Stimulated activated CD4-positive, alpha-beta T cell treated with anti-CD3 and anti-CD28 coated beads, Interleukin-2, amount 100 ng/mL, for 24 hours (primary cell): ENCODE results near the gene GBP7.
"Not testable (repeated sequence)": the region's sequence is repeated elsewhere in the genome, so short reads cannot be mapped to it uniquely, and the experiment has no call there.

Experiments used
- DNase-seq, 2 donors: peaks; one replicate each; pipeline ENCODE4 v3.0.0-alpha.2; 2020

GBP7 gene, protein sequence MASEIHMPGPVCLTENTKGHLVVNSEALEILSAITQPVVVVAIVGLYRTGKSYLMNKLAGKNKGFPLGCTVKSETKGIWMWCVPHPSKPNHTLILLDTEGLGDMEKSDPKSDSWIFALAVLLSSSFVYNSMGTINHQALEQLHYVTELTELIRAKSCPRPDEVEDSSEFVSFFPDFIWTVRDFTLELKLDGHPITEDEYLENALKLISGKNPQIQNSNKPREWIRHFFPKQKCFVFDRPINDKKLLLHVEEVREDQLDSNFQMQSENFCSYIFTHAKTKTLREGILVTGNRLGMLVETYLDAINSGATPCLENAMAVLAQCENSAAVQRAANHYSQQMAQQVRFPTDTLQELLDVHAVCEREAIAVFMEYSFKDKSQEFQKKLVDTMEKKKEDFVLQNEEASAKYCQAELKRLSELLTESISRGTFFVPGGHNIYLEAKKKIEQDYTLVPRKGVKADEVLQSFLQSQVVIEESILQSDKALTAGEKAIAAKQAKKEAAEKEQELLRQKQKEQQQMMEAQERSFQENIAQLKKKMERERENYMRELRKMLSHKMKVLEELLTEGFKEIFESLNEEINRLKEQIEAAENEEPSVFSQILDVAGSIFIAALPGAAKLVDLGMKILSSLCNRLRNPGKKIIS

DNA sequence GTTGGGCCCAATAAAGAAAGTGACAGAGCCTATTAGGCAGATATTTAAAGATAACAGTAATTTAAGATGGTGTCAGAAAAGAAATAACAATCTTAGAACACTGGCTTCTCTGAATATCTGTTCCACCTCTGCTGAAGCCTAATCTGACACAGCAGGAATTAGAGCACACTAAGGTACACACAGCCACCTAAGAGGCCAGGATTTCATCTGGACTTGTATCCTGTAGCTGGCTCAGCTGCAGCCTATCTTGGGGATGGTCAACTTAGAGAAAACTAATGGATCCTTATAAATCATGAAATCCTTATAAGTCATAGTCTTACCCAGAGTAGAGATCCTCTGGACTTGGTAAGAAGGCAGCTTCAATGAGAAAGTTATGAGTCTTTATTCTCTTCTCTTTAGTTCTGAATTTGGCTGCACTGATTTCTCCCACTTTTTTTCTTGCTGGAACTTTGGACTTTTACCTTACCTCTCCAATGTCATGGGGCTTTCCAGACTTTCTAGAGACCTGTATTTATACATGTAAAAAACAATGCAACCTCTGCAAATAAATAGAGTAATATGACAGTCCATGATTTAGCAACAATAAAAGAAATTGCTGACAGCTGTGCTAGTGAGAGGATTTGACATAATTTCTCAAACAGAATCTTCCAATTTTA is at the start of gene GBP7:
Gene GBP7, minus strand, starts transcription at position 403 of the 656 bp plus-strand sequence. CDS start 4,068 bp downstream, outside the sequence.
- no peak for DNase-seq

DNA sequence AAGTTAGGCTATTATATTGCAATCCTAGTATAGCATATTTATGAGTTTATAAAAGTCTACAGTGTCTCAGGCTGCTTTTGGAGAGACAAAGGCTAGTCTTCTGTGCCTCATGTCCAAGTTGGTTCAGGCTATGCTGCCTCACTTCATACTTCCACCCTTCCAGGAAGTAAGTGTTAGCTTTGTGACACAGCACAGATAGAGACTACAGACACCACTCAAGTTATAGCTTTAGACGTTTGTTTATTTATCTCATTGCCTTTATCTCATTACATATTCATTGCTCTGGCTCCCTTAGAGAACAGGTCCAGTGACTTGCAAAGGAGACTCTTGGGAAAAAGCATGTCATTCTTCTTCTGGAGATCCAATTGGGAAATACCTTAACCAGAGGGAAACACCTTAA is 45.5 kb upstream of the GBP7 start:
- no peak for DNase-seq

DNA sequence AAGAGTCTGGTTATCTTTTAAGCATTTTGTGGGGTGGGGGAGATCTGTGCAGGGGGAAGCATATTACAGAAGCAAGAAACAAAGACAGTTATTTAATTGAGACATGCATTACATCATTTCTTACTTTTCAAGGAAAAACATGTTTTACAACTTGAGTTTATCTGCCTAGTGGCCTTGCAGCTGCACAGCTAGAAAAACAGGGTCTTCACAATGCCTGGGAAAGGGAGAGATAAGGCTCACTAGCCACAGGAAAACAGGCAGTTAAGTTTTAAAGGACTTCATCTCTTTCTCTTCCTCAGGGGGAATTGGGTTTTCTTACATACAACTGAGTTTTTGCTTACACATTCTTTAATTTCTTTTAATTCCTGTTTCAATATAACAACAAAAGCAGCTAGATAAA is 44.0 kb upstream of the GBP7 start:
- not testable (repeated sequence) for DNase-seq

DNA sequence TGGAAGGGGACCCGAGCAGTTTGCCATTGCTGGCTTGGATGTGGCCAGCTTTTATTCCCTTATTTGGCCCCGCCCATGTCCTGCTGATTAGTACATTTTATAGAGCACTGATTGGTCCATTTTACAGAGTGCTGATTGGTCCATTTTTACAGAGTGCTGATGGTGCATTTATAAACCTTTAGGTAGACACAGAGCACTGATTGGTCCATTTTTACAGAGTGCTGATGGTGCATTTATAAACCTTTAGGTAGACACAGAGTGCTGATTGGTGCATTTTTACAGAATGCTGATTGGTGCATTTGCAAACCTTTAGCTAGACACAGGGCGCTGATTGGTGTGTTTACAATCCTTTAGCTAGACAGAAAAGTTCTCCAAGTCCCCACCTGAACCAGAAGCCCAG is 43.1 kb upstream of the GBP7 start:
- not testable (repeated sequence) for DNase-seq

DNA sequence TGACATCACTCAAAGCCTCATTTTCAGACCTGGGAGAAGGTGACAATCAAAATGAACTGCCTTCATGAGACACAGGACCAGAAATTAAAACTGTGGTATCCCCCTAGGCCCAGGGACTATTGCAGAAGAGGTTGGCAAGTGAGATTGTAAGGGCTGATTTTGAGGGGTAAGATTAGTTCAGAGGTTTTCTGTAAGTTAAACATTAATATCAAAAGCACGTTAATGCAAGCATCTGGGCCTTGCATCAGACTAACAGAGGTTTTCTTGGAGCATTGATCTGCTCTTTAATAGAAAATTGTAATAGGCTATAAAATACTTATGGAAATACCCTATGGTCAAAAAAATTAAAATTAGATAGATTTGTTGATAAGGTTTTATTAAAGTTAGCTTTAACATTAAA is 37.5 kb upstream of the GBP7 start:
- DNase-seq = no peak

DNA sequence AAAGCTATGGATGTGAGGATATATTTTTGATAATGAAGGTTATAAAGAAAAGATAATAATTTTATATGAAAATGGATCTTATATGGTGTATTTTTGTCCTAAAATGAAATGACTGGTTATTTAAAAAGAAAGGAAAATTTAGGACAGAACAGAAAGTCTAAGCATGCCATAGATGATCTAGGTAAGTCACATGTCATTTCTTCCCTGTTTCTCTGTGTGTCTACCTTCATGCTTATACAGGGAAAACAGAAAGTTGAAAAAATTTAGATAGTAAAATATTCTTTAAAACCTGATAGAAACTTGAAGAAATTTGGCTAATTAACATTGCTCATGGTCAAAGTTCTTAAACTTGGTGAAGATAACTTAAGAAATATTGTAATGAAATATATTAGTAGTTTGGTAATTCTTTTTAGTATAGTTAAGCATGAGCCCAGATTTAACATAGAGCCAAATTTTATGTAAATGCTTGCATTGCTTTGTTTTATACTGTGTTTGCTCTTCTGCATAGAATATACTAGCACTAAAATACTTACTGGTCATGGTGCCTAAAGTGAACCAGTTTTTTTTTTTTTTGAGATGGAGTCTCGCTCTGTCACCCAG is 35.3 kb upstream of the GBP7 start:
- DNase-seq = no peak

DNA sequence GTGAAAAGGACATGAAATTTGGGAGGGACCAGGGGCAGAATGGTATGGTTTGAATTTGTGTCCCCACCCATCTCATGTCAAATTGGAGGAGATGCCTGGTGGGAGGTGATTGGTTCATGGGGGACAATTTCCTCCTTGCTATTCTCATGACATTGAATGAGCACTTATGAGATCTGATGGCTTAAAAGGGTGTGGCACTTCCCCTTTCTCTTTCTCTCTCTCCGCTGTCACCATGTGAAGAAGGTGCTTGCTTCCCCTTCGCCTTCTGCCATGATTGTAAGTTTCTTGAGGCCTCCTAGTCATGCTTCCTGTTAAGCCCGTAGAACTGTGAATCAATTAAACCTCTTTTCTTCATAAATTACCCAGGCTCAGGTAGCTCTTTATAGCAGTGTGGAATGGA is 30.6 kb upstream of the GBP7 start:
- no peak for DNase-seq

DNA sequence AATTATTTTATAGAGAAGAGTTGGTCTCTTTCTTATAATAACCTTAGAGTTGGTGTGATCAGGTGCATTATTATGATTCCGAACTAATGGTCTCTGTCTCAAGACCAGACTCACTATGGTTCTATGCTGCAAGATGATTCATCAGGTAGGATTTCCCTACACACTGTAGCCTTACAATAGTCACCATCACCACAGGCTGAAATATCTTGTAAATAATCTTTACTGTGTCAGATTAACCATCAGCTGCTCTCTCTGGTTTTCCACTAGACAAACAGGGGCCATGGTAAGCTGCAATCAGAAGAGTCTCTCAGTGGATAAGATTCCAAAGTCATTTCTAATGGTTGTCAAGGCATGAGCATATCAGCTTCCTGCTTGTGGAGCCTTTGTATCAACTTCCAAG is 27.4 kb upstream of the GBP7 start:
- no peak for DNase-seq

DNA sequence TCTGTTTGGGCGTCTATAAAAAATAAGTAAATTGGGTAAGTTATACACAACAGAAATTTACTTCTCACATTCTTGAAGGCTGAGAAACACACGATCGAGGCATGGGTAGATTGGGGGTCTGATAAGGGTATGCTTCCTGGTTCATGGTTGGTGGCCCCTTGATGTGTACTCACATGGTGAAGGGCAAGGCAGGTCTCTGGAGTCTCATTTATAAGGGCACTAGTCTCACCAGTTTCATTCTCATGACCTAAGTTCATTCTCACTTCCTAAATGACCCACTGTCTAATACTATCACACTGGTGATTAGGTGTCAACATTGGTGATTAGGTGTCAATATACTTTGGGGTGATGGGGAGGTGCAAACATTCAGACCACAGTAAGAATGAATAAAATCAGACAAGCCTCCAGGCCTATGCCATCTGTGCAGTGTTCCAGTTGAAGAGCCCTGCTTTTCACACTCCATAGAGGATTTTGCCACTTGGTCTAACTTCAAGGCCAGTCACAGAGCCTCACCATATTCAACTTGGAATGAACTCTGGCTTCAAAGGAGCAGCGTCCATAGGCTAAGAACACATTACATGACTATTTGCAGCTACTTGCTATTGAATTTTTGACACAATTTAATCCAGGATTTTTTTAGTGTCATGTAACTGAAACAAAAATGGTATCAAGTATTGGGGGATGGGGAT is 25.4 kb upstream of the GBP7 start:
- DNase-seq = no peak

DNA sequence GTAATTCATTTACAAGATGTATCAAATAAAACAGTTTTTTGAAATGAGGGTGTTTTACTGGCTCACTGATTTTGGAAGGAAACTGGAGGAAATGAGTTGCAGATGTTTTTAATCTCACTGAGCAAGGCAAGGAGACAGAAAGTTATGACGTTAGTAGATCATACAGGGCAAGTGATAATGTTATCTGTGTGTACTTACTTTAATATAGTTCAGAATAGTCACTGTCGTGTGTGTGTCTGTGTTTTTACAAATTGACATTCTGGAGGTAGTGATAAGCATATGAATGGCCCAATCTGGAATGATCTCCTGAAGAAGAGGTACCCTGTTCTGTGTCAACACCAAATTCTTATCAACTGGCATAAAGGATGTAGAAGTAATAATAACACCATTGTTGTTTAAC is 24.9 kb upstream of the GBP7 start:
- DNase-seq = no peak

DNA sequence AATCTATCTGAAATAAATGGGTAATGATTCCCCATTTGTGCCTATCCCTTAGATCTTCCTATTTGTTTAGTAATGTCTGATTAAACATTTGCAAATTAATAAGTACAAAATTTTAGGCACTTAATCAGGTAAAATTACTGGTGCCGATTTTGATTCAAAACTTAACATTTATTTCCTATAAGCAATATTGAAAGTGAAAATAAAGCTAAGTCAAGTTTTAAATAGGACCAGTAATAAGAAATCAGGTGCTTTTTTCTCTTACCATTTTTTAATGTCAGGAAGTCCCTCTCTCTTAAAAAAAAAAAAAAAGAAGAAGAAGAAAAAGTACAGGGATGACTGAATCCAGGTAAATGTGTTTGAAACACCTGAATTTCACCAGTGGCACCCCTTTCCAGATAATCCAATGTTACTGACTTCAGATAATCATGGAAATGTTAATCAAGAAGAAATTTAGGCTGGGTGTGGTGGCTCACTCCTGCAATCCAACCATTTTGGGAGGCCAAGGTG is 23.8 kb upstream of the GBP7 start:
- DNase-seq = no peak

DNA sequence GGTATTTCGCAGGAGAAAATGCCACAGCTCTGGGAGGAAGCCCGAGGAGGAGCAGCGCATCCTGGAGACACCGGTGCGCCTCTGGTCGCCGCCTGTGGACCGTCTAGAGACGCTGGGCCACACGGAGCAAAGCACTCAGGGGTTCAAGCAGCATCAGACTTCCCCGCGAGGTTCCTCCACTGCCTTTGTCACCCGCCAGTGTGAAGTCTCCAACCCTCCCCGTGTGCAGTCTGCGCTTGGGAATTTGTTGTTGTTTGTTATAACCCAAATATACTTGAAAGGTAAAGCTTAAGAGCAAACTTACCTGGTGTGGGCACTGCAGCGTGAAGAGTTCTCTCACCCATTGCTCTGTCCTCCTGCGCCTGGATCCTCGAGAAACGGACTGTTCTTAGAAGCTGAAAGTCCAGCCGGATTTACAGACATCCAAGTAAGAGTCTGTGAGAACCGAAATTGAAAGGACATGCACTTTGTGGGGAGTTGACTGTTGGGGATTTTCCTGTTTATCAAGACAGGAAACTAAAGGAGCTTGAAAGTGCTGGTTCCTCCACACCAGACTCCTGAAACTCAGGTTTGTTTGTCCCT is 22.8 kb upstream of the GBP7 start, which contains the start of gene GBP4:
Gene GBP4, minus strand, starts transcription at position 452 of the 582 bp plus-strand sequence. Its CDS starts 108 bp downstream, at position 344.
- peak; percentile 48 to 49 for DNase-seq

DNA sequence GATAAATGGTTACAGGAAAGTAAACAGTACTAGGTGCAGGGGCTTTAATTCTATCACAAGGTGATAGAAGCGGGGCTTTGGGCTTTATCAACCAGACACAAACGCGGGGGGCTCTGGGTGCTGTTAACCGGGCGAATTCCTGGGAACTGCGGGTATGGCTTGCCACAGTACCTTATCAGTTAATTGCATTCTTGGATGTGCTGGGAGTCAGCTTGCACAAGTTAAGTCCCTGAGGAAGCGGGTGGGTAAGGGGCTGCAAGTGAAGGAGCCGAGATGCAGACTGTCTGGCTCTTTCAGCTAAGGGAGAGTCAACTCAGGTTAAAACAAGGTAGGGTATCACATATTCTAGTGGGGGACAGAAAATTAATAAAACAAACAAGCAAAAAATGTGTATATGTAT is 22.3 kb upstream of the GBP7 start:
- DNase-seq = peak; percentile 7 to 27

DNA sequence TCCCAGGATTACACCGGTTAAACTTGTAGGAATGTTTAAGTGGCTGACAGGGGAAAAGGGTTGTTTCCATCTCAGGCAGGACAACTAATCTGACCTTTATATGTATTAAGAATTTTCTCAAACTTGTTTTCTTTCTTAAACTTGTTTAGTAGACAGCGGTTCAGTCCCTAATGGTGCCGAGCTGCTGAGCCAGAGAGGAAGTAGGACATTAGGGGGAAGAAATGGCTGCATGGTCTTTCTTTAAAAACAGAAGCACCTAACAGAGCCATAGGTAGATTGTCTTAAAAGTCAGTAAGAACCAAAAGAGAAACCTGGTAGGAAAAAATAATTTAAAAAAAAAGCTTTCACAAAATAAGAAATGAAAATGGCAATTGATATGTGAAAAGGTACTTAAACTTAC is 19.7 kb upstream of the GBP7 start:
- no peak for DNase-seq

DNA sequence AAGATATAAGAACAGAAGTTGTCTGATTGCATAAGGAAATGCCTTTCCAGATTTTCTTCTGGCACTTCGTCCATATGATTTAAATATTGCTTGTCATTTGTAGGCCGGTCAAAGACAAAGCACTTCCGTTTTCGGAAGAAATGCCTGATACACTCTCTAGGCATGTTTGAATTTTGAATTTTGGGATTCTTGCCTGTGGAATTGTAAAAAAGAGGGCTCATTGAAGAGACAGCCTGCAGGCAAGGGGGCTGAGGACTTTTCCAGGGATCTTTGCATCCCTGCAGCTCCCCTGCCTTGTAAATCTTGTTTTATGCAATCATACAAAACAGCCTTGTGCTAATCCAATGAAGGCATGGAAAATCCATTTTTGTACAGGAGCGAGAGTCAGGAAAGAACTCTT is 15.5 kb upstream of the GBP7 start:
- no peak for DNase-seq

DNA sequence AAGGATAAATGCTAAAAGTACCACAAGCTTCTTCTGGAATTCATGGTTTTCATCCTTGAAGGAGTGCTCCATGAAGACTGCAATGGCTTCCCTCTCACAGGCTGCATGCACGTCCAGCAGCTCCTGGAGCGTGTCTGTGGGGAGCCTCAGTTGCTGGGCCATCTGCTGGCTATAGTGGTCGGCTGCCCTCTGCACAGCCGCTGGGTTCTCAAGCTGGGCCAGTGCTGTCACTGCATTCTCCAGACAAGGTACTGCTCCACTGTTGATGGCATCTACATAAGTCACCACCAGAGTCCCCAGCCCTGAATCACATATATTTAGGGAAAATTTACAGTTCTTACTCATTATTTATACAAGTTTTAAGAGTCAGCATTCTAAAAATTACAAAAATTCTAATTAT is 14.2 kb upstream of the GBP7 start:
- no peak for DNase-seq

DNA sequence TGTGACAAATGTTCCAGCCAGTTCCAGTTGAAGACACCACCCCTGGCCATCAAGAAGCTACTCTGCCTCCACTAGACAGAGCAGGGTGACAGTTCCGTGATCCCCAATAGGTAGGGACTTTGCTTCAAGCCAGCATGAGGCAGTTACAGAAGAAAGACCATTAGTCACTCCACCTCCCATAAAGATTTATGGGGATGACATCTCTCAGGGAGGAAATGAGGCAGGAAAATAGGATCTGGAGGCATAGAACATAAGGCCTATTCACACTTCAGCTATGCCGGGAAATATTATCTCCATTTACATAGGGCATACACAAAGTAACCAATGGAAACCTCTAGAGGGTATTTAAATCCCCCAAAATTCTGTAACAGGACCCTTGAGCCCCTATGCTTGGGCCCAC is 3.5 kb upstream of the GBP7 start:
- DNase-seq = no peak

DNA sequence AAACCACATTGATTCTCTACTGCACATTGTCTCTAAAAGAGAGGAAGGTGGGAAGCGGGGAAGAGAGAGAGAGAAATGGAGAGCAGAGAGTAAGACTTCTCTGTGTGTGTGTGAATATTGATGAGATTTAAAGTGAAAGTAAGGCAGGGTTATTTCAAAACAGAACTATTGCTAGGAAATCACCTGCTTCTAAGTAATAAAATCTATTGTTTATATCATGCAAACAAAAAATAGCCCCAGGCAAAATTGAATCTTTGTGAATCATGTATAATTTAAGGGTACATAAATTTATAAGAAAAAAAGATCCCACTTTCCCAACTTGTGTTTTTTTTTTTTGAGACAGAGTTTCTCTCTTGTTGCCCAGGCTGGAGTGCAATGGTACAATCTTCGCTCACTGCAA is 1.2 kb upstream of the GBP7 start:
- no peak for DNase-seq

DNA sequence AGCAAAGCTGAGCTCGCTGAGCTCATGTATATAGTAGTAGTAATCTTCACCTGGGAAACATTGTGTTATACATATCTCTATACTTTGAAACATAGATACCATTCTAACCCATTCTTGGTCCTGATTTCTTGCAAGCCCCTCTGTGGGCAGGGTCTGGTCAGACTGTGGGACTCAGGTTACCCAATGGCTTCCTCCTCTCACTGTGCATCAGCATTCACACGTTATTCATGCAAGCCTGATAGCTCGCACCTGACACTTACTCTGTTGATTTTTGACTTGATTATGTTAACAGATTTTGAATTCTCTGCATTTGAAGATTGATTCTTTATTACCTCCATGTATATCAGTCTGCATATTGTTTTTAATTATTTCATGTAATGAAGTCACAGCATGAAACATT is 1.3 kb downstream of the GBP7 start:
- DNase-seq = no peak

DNA sequence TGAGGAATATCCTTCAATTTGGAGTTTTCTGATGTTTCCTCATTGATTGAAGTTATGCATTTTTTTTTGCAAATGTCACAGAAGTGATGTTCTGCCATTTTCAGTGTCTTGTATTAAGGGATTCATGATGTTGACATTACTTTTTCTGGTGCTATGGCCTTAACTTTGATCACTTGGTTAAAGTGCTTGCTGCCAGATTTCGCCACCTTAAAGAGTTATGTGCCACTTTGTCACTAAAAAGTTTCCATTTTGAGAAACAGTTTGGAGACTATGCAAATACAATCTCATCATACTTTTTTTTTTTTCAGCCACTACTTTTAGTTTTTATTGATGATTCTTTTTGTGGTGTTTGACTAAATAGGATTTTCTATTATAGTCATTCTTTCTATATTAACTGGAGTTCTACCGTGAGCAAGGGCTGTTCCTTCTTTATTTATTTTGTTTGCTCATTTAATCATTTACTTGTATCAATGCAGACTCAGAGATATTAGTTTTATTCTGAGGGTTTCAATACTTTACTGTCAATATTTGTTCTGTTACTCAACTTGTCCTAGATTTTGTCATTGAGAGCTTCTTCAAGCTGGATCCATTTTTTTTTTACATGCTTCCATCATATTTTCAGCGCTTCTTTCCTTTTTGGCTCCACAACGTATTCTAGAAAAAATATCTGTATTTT is 3.2 kb downstream of the GBP7 start:
- no peak for DNase-seq

DNA sequence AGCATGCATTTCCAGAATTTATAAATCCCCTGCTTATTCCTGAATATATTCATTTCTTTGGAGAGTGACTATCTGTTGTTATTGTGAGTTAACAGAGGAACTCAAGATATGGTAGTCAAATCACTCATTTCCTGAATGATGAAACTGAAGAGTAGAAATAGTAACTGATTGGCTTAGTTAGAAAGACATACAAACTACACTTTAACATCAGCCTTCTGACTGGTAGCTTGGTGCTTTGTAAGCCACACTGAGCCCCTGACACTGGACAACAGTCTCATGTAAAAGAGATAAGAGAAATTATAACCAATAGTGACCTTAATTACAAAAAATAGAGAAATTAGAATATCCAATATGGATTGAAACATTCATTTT is 4.8 kb downstream of the GBP7 start:
- DNase-seq = no peak
